BLaER1 treated with 17β-estradiol and CSF1 and Interleukin-3, amounts not matched to agents 10 nM and 100 nM (cell line): ENCODE results near the gene BSCL2.
"Not testable (repeated sequence)": the region's sequence is repeated elsewhere in the genome, so short reads cannot be mapped to it uniquely, and the experiment has no call there.

Experiments
- H3K27ac ChIP-seq, 11 experiments: shearing (Covaris generic); formaldehyde crosslinking; 2 replicates each; pipeline ENCODE4 v1.8.1; 2022
- H3K27me3 ChIP-seq, 11 experiments: shearing (Covaris generic); formaldehyde crosslinking; 2 replicates each; pipeline ENCODE4 v1.8.1; 2022
- H3K36me3 ChIP-seq, 11 experiments: shearing (Covaris generic); formaldehyde crosslinking; 2 replicates each; pipeline ENCODE4 v1.8.1; 2022
- H3K4me1 ChIP-seq, 10 experiments: shearing (Covaris generic); formaldehyde crosslinking; 2 replicates each; pipeline ENCODE4 v1.8.1; 2022
- H3K4me2 ChIP-seq, 11 experiments: shearing (Covaris generic); formaldehyde crosslinking; 2 replicates each; pipeline ENCODE4 v1.8.1; 2022
- H3K4me3 ChIP-seq, 10 experiments: shearing (Covaris generic); formaldehyde crosslinking; 2 replicates each; pipeline ENCODE4 v1.8.1; 2022
- H3K9ac ChIP-seq, 11 experiments: shearing (Covaris generic); formaldehyde crosslinking; 2 replicates each; pipeline ENCODE4 v1.8.1; 2022
- H3K9me3 ChIP-seq, 11 experiments: shearing (Covaris generic); formaldehyde crosslinking; replicated peaks in 1 of 11; 2 replicates each; pipeline ENCODE4 v1.8.1; 2022
- H4K20me1 ChIP-seq, 11 experiments: shearing (Covaris generic); formaldehyde crosslinking; 2 replicates each; pipeline ENCODE4 v1.8.1; 2022
- Cebpa-rat ChIP-seq, 11 experiments: shearing (Covaris generic); IDR thresholded peaks; 2 replicates each; pipeline ENCODE4 v1.8.1; 2022

The BSCL2 gene

DNA sequence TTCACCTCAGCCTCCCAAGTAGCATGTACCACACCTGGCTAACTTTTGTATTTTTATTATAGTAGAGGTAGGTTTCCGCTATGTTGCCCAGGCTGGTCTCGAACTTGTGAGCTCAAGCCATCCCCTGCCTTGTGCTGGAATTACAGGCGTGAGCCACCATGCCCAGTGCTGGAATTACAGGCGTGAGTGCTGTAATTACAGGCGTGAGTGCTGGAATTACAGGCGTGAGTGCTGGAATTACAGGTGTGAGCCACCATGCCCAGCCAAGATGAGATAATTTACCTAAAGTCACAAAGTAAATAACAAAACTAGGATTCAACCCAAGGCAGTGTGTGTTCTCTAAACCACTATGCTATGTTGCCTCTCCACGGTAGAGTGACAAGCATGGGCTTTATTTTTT is 24.7 kb downstream of the BSCL2 start:
- peaks cover 0 to 8% (median 4%) of the 10 kb centered on the region in 11 experiments; a peak in 8 of 22 replicates for H4K20me1 ChIP-seq

GRCh38 chr11:62680825-62681240 is 26.4 kb downstream of the BSCL2 start:
- Histone ChIP-seq H4K20me1 (peaks cover 0 to 25% (median 16%) of the 10 kb centered on the region in 11 experiments; a peak in 11 of 22 replicates), H3K4me2 (peak overlapping the region in 7 of 11 experiments; percentile 8 to 96 (median 44); a peak in 9 of 22 replicates), H3K4me1 (peaks cover 35 to 48% (median 43%) of the 10 kb centered on the region in 10 experiments), H3K9me3 (no peaks in the 10 kb centered on the region), H3K27me3 (no peaks in the 10 kb centered on the region), H3K27ac (peak overlapping the region in 9 of 11 experiments; percentile 4 to 96 (median 93); a peak in 13 of 22 replicates), H3K9ac (peak overlapping the region in 6 of 11 experiments; percentile 19 to 98 (median 36); a peak in 7 of 22 replicates), H3K4me3 (no peak overlapping the region), H3K36me3 (peaks cover 21 to 24% (median 23%) of the 10 kb centered on the region in 11 experiments)
- TF ChIP-seq Cebpa-rat (IDR thresholded peaks at IDR 0.05): no peak

More for the DNA sequence above, 24.7 kb downstream of the BSCL2 start:
- TF ChIP-seq Cebpa-rat (IDR thresholded peaks at IDR 0.05): no peak
- H3K9ac ChIP-seq: no peak overlapping the region
- peaks cover 22 to 32% (median 29%) of the 10 kb centered on the region in 10 experiments for H3K4me1 ChIP-seq
- no peaks in the 10 kb centered on the region for H3K27me3 ChIP-seq
- no peaks in the 10 kb centered on the region for H3K9me3 ChIP-seq
- no peak overlapping the region for H3K27ac ChIP-seq
- peaks cover 4 to 7% (median 6%) of the 10 kb centered on the region in 11 experiments for H3K36me3 ChIP-seq
- H3K4me2 ChIP-seq: no peak overlapping the region
- no peak overlapping the region for H3K4me3 ChIP-seq

- peak in 2 of 11 experiments; percentile 42 to 62; a peak in 2 of 22 replicates for TF ChIP-seq Cebpa-rat (IDR thresholded peaks at IDR 0.05)
- Histone ChIP-seq H3K9me3 (no peaks in the 10 kb centered on the region), H3K36me3 (peaks cover 39 to 42% (median 41%) of the 10 kb centered on the region in 11 experiments), H3K4me3 (peak within 1 kb of the TSS; percentile 81 to 99 (median 97)), H4K20me1 (peaks cover 0 to 26% (median 16%) of the 10 kb centered on the region in 11 experiments; a peak in 11 of 22 replicates), H3K27ac (peak within 1 kb of the TSS; percentile 87 to 96 (median 93)), H3K4me2 (peak within 1 kb of the TSS; percentile 71 to 97 (median 92)), H3K9ac (peak within 1 kb of the TSS; percentile 92 to 98 (median 97)), H3K27me3 (no peaks in the 10 kb centered on the region), H3K4me1 (peaks cover 35 to 51% (median 46%) of the 10 kb centered on the region in 10 experiments)
Measured at GRCh38 chr11:62678770-62679696, 28.2 kb downstream of the BSCL2 start, which contains the start of gene UBXN1. TSS of gene UBXN1 (minus strand) at chr11:62679073. CDS start at chr11:62678923, 150 bp downstream.

DNA sequence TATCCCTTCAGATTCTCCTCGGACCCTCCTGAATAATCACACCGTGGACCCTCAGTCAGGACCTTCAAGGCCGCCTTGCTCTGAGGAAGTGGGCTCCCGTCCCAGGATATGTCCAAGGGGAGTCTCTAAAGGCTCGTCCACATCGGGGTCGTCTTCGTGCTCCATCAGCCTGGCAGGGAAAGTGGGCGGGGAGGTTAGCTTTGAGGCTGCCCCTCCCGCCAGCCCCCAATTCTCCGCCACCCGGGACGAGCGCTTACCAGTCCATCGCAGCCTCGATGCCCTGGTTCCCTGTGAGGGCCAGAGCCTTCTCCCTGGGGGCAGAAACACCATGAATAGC is 28.8 kb downstream of the BSCL2 start:
- H3K4me1 ChIP-seq: peaks cover 39 to 57% (median 52%) of the 10 kb centered on the region in 10 experiments
- peaks cover 45 to 49% (median 48%) of the 10 kb centered on the region in 11 experiments for H3K36me3 ChIP-seq
- peak overlapping the region; percentile 87 to 96 (median 93) for H3K27ac ChIP-seq
- H3K9me3 ChIP-seq: no peaks in the 10 kb centered on the region
- peak overlapping the region; percentile 92 to 98 (median 97) for H3K9ac ChIP-seq
- no peaks in the 10 kb centered on the region for H3K27me3 ChIP-seq
- H3K4me3 ChIP-seq: peak overlapping the region; percentile 81 to 99 (median 97)
- peak overlapping the region; percentile 71 to 97 (median 92) for H3K4me2 ChIP-seq
- no peak for TF ChIP-seq Cebpa-rat (IDR thresholded peaks at IDR 0.05)
- H4K20me1 ChIP-seq: peaks cover 0 to 28% (median 16%) of the 10 kb centered on the region in 11 experiments; a peak in 11 of 22 replicates

DNA sequence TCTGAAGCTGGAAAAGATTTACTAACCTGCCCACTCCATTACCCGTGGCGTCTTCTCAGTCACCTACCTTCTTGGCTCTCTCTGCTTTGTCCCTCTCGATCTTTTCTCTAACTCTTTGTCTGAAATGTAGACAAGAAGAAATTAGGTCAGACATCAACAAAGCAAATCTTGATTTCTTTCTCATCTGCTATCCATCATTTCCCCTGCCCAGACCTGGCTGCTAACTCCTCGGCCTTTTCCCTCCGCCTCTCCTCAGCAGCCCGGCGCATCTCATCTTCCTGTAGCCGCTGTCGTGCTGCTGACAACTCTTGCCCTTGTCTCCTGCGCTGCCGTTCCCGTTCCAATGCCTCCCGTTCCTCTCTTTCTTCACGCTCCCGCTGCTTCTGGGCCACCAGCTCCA is 29.5 kb downstream of the BSCL2 start:
- no peak for TF ChIP-seq Cebpa-rat (IDR thresholded peaks at IDR 0.05)
- H3K27ac ChIP-seq: peak overlapping the region in 9 of 11 experiments; percentile 87 to 96 (median 93); a peak in 15 of 22 replicates
- H4K20me1 ChIP-seq: peaks cover 0 to 33% (median 16%) of the 10 kb centered on the region in 11 experiments; a peak in 12 of 22 replicates
- no peaks in the 10 kb centered on the region for H3K27me3 ChIP-seq
- peak overlapping the region; percentile 92 to 98 (median 97) for H3K9ac ChIP-seq
- peaks cover 46 to 64% (median 59%) of the 10 kb centered on the region in 10 experiments for H3K4me1 ChIP-seq
- no peaks in the 10 kb centered on the region for H3K9me3 ChIP-seq
- H3K4me3 ChIP-seq: peak overlapping the region; percentile 81 to 99 (median 97)
- H3K4me2 ChIP-seq: peak overlapping the region; percentile 71 to 97 (median 92)
- H3K36me3 ChIP-seq: peaks cover 48 to 55% (median 54%) of the 10 kb centered on the region in 11 experiments

DNA sequence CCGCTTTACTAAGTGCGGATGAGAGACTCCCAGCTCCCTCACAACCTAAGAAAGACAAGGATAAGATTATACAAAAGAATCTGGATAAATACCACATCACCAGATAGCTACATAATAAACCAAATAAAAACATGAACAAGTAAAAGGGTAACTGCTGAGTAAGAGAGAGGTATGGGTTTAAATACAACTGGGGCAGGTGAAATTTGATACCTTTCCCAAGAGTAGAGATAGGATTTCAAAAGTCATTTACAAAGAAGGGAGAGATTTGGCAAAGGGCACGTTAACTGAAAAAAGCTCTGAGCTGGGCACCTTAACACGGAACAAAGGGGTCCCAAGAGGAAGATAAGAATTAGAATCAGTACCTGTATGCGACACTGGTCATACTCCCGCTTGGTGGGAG is 30.1 kb downstream of the BSCL2 start:
- Histone ChIP-seq H3K27ac (peak overlapping the region in 3 of 11 experiments; percentile 3 to 93 (median 90); a peak in 2 of 22 replicates), H4K20me1 (peaks cover 0 to 37% (median 16%) of the 10 kb centered on the region in 11 experiments; a peak in 12 of 22 replicates), H3K27me3 (no peaks in the 10 kb centered on the region), H3K4me3 (peak overlapping the region; percentile 81 to 99 (median 97); a peak in 9 of 20 replicates), H3K4me2 (peak overlapping the region; percentile 71 to 97 (median 92)), H3K4me1 (peaks cover 50 to 69% (median 64%) of the 10 kb centered on the region in 10 experiments), H3K36me3 (peaks cover 48 to 58% (median 55%) of the 10 kb centered on the region in 11 experiments), H3K9ac (peak overlapping the region; percentile 92 to 98 (median 97); a peak in 21 of 22 replicates), H3K9me3 (no peaks in the 10 kb centered on the region)
- no peak for TF ChIP-seq Cebpa-rat (IDR thresholded peaks at IDR 0.05)

DNA sequence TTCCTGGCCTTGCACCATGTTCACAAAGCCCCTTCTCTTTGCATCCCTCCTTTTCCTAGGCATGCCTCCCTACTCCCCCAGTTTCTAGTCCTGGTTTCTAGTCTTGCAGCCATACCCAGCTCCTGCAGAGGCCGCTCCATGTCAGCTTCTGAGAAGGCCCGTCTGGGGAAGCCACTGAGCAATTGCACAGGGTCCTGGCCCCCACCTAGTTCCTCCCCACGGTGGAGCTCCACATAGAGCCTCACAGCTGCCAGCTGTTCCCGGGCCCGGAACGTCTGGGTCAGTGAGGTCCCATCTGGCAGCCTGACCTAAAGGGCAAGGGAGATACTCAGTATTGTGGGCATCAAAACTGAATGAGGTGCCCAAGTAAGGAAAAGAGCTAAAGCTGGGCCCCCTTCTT is 30.5 kb downstream of the BSCL2 start:
- peaks cover 48 to 58% (median 55%) of the 10 kb centered on the region in 11 experiments for H3K36me3 ChIP-seq
- no peak for TF ChIP-seq Cebpa-rat (IDR thresholded peaks at IDR 0.05)
- H3K4me2 ChIP-seq: peak overlapping the region in 8 of 11 experiments; percentile 22 to 97 (median 91); a peak in 13 of 22 replicates
- H3K9me3 ChIP-seq: no peaks in the 10 kb centered on the region
- H3K27ac ChIP-seq: no peak overlapping the region
- H3K27me3 ChIP-seq: no peaks in the 10 kb centered on the region
- peaks cover 0 to 37% (median 16%) of the 10 kb centered on the region in 11 experiments; a peak in 12 of 22 replicates for H4K20me1 ChIP-seq
- no peak overlapping the region; a peak in 1 of 20 replicates for H3K4me3 ChIP-seq
- H3K4me1 ChIP-seq: peaks cover 50 to 69% (median 64%) of the 10 kb centered on the region in 10 experiments
- peak overlapping the region; percentile 92 to 98 (median 97); a peak in 16 of 22 replicates for H3K9ac ChIP-seq

DNA sequence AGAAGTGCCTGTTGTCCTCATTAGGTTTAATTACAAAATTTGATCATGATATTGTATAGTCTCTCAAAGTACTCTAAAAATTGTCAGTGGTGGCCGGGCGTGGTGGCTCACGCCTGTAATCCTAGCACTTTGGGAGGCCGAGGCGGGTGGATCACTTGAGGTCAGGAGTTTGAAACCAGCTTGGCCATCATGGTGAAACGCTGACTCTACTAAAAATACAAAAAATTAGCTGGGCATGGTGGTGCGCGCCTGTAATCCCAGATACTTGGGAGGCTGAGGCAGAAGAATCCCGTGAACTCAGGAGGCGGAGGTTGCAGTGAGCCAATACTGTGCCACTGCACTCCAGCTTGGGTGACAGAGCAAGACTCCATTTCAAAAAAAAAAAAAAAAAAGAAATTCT is 31.8 kb downstream of the BSCL2 start:
- not testable (repeated sequence) for H3K4me2 ChIP-seq, H3K9me3 ChIP-seq, H3K27me3 ChIP-seq, H3K4me3 ChIP-seq, H3K27ac ChIP-seq, H3K9ac ChIP-seq
- Histone ChIP-seq H3K4me1 (peaks cover 47 to 66% (median 63%) of the 10 kb centered on the region in 10 experiments), H3K36me3 (peaks cover 48 to 58% (median 55%) of the 10 kb centered on the region in 11 experiments), H4K20me1 (peaks cover 0 to 42% (median 16%) of the 10 kb centered on the region in 11 experiments; a peak in 12 of 22 replicates)
